ENCODE measurements around the gene AMN.

DNA sequence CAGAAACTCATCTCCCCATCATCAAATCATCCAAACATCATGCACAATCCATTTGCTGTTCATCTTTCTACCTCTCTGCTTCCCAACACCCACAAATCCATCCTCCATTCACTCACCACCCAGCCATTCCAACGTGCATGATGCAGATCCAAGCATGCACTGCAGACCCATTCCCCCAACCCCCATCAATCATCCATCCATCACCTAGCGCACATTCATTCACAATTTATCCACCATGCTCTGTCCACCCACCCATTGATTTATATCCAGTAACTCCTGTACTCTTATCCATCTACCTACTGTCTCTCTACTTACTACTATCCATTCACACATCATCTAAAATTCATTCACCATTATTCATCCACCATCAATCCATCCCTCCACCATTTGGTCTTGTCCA is 4.0 kb upstream of the AMN start:
- TF ChIP-seq USF1 (IDR thresholded peaks at IDR 0.05; ENCODE audit: borderline replicate concordance, low read depth) (no peak), SMC3 (IDR thresholded peaks at IDR 0.05; ENCODE audit: low read depth, low read length) (no peak), POLR2AphosphoS5 (IDR thresholded peaks at IDR 0.05; ENCODE audit: low read depth, low read length) (no peak), CTCF (IDR thresholded peaks at IDR 0.05) (no peak), EZH2phosphoT487 (IDR thresholded peaks at IDR 0.05; ENCODE audit: borderline replicate concordance, low read depth) (no peak), RFX5 (IDR thresholded peaks at IDR 0.05; ENCODE audit: low read length) (no peak), RXRA (IDR thresholded peaks at IDR 0.05; ENCODE audit: borderline replicate concordance, low read depth) (no peak), RAD21 (IDR thresholded peaks at IDR 0.05; ENCODE audit: low read length) (no peak), FOSL2 (IDR thresholded peaks at IDR 0.05; ENCODE audit: borderline replicate concordance, low read depth) (no peak), JUND (IDR thresholded peaks at IDR 0.05) (no peak)
